Astrocyte of the cerebellum (primary cell): Measurements from ENCODE around the gene GPR173.

Experiments used
- DNase-seq: peaks from one replicate; pipeline ENCODE4 v3.0.0-alpha.2; 2011; ENCODE audit warnings: low read depth
- H3K4me3 ChIP-seq: 2 replicates; pipeline ENCODE4 v1.5.1; 2011; ENCODE audit warnings: mild to moderate bottlenecking, low read depth, low read length, moderate library complexity
- in situ Hi-C: cut with HindIII; loops from 2 replicates; pipeline ENCODE4 v1.10.0; 2017; ENCODE audit warnings: low sequenced_read_pairs
- TF ChIP-seq, protein P1 (sequence below): IDR thresholded peaks from 2 replicates; pipeline ENCODE4 v1.5.1; 2012; ENCODE audit warnings: low read length, low read depth, moderate library complexity, mild to moderate bottlenecking; ENCODE audit errors: missing control alignments

GPR173 gene, protein sequence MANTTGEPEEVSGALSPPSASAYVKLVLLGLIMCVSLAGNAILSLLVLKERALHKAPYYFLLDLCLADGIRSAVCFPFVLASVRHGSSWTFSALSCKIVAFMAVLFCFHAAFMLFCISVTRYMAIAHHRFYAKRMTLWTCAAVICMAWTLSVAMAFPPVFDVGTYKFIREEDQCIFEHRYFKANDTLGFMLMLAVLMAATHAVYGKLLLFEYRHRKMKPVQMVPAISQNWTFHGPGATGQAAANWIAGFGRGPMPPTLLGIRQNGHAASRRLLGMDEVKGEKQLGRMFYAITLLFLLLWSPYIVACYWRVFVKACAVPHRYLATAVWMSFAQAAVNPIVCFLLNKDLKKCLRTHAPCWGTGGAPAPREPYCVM

DNA sequence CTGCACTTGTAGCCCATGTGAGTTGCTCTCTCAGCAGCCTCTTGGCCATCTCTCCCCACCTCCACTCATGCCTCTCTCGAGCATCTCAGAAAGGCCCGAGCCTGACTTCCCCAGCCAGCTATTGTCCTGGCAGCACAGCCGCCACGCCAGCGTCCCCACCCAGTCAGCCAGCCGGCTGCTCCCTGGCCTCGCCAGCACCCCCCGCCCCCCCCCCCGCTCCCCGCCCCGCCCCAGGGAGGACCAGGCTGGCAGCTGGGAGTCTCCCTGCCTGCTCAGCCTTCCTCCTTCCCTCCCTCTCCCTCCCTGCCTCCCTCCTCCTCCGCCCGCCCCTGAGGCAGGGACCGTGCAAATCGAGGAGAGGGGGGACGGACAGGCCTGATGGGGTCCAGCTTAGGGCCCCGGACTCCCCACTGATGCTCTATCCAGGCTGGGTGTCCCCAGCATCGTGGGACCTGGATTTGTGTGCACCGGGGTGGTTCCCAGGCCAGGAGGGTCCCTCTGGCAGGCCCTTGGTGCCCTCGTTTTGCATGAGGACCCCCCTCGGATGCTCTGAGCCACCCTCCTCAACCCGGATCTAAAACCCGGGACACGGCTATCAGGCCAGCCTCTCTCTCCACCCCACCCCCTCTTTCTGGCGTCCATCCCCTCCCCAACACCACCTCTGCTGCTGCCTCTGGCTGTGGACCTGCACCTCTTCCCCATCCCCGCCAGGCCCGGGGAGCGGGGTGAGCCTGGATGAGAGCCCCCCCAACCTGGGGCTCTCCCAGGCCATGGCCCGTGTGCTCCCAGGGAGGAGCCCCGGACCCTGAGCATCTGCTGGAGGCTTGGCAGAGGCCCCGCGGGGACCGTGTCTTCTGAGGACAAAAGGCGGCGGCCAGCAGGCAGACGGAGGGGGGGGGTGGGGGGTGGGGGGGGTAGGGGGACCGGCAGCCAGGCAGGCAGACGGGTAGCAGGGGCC is at the start of gene GPR173:
Gene GPR173 (plus strand): TSS at position 621 of the 958 bp plus-strand sequence. CDS start 27,833 bp downstream, outside the sequence.
- TF ChIP-seq, protein P1, sequence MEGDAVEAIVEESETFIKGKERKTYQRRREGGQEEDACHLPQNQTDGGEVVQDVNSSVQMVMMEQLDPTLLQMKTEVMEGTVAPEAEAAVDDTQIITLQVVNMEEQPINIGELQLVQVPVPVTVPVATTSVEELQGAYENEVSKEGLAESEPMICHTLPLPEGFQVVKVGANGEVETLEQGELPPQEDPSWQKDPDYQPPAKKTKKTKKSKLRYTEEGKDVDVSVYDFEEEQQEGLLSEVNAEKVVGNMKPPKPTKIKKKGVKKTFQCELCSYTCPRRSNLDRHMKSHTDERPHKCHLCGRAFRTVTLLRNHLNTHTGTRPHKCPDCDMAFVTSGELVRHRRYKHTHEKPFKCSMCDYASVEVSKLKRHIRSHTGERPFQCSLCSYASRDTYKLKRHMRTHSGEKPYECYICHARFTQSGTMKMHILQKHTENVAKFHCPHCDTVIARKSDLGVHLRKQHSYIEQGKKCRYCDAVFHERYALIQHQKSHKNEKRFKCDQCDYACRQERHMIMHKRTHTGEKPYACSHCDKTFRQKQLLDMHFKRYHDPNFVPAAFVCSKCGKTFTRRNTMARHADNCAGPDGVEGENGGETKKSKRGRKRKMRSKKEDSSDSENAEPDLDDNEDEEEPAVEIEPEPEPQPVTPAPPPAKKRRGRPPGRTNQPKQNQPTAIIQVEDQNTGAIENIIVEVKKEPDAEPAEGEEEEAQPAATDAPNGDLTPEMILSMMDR, result no peak
- H3K4me3 ChIP-seq, result peak within 1 kb of the TSS; percentile 56
- DNase-seq, result no peak
- in situ Hi-C loops, result no loop called here

DNA sequence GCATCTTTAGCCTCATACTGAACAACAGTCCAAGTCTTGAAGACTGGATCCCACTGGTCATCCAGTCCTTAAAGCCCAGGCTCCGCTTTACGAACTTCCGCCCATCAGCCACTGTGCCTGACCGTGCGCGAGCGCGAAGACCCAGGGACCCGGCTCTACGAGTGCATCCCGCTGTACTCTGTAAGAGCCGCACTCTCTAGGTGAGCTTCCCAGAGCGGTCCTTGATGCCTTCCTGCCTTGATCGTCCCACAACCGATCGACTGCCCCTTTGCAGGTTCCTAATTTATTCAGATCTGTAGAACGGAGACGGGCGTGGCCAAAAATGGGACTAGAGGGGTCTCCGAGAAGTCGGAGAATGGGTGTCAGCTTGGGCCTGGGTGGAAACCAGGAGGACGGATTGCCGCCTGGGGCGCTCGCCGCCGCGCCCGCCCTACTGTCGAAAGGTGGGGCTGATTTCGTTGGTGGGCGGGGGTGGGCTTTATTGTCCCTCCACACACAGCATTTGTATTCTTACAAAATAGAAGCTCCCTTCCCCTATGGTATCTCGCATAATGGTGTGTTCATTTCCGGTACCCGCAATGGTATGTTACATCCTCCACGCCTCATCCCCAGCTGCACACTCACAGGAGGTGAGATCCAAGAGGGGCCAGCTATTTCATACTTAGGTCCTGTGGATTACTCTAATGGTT is 48.0 kb upstream of the GPR173 start:
- H3K4me3 ChIP-seq, result no peak overlapping the region
- in situ Hi-C loops, result no loop called here
- TF ChIP-seq, protein P1, result no peak
- DNase-seq, result no peak

DNA sequence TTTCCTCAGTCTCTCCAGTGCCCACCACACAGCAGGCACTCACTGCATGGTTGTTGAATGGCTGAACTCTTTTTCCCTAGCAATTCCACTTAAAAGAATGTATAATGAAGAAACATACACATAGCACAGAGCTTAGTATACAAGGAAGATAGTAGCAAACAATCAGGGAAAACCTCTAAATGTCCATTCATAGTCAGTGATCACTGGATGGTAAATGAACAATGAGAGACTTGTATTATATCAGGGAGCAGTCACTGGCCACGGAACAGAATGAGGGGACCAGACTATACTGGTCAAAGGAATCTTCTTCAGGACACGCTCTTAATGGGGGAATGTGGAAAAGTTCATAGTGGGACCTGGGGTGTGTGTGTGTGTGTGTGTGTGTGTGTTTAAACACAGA is 46.6 kb upstream of the GPR173 start:
- in situ Hi-C loops, result no loop called here
- TF ChIP-seq, protein P1, result no peak
- H3K4me3 ChIP-seq, result no peak overlapping the region
- DNase-seq, result no peak

DNA sequence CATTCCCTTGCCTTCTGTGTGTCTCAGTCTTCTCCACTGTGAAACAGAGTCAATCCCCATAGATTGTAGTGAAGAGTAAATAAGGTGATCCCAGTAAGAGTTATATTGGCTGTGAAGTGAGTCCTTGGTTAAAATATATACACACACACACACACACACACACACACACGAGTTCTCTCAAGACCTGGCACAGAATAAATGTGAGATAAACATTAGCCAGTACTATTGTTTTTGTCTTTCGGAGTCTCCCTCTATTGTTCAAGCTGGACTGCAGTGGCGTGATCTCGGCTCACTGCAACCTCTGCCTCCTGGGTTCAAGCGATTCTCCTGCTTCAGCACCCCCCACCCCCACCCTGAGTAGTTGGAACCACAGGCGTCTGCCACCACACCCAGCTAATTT is 45.5 kb upstream of the GPR173 start:
- no peak for DNase-seq
- TF ChIP-seq, protein P1, result no peak
- in situ Hi-C loops, result no loop called here

DNA sequence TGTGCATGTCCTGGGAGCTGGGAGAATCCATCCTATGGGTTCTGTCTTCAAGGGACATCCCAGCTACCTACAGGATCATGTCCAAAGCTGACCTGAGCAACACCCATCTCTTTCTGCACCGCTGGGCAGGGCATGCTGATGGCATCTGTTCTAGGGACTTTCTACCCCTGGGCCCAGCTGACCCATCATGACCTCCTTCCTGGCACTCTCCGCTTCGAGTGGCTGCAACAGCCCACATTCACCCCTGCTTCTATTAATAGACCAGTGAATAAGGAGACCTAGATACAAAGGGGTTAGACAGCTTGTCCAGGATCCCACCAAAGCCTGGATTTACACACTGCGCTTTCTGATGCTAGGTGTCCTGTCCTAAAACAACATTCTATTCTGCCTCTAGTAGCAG is 44.6 kb upstream of the GPR173 start:
- TF ChIP-seq, protein P1, result no peak
- no peak for DNase-seq
- H3K4me3 ChIP-seq, result no peak overlapping the region
- in situ Hi-C loops, result no loop called here

More for the DNA sequence above, 45.5 kb upstream of the GPR173 start:
- no peak overlapping the region for H3K4me3 ChIP-seq

DNA sequence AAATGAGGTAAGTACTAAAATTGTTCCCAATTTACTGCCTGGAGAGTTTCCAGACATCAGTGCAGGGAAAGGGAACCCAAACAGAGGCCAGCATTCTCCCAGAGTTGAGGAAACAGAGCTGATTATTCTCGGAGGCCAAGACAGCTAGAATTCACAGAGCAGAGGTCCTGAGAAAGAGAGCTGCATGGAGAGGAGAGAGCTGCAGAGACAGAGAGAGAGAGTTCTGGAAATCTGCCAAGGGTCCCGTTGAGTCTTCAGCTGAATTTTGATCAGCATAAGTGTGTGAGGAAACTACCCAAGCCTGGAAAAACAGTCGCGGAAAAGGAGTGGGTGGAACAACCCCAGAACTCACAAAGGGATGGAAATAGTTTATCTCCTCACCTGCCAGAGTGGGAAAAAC is 43.8 kb upstream of the GPR173 start:
- no peak overlapping the region for H3K4me3 ChIP-seq
- in situ Hi-C loops, result no loop called here
- TF ChIP-seq, protein P1, result no peak
- DNase-seq, result no peak
